Activated CD4-positive, alpha-beta memory T cell treated with anti-CD3 and anti-CD28 coated beads, Interleukin-2, amount 10 ng/mL, durations not matched to agents 7 days and 5 days (primary cell): Measurements from ENCODE around the gene NDUFA7. TPM values are rescaled to one million over a fixed set of nuclear protein-coding genes. Genes with fewer than 3 reads are reported as not detected.
"Not testable (repeated sequence)": the region's sequence is repeated elsewhere in the genome, so short reads cannot be mapped to it uniquely, and the experiment has no call there.

Source experiments
- CTCF ChIA-PET: fragments of 350-600 bp; sonication (Branson Sonifier 250); formaldehyde crosslinking; loops from one replicate; lab custom pipeline; 2021; ENCODE audit warnings: antibody characterized with exemption, inconsistent platforms; lab: Charles Lee
- POLR2A ChIA-PET: fragments of 350-600 bp; sonication (Branson Sonifier 250); formaldehyde crosslinking; loops from one replicate; lab custom pipeline; 2021; ENCODE audit warnings: antibody characterized with exemption; lab: Charles Lee
- DNase-seq: peaks from one replicate; pipeline ENCODE4 v3.0.0-alpha.2; 2020
- H3K27ac Mint-ChIP-seq: one replicate; pipeline ENCODE4 v1.8.0; 2021; ENCODE audit warnings: mild to moderate bottlenecking, mixed read lengths
- H3K27me3 Mint-ChIP-seq: one replicate; pipeline ENCODE4 v1.8.0; 2021; ENCODE audit warnings: mixed read lengths
- H3K36me3 Mint-ChIP-seq: one replicate; pipeline ENCODE4 v1.8.0; 2021; ENCODE audit warnings: low read depth, mixed read lengths
- H3K4me1 Mint-ChIP-seq: one replicate; pipeline ENCODE4 v1.8.0; 2021; ENCODE audit warnings: mixed read lengths
- H3K4me3 Mint-ChIP-seq: one replicate; pipeline ENCODE4 v1.8.0; 2021; ENCODE audit warnings: mild to moderate bottlenecking, mixed read lengths
- H3K9me3 Mint-ChIP-seq: one replicate; pipeline ENCODE4 v1.8.0; 2021; ENCODE audit warnings: mixed read lengths
- total RNA-seq, 2 experiments: library from RNA; stranded (reverse); gene quantifications; one replicate each; pipeline ENCODE4 v1.2.3, GENCODE V29; 2021

Gene NDUFA7
- total RNA-seq, 2 experiments from 2014 or later: 67.1 to 67.3 TPM

GRCh38 chr19:8324186-8325050 lies 3.2 kb upstream of the NDUFA7 start:
- no peak for DNase-seq
- H3K4me3 Mint-ChIP-seq: no peak overlapping the region
- POLR2A ChIA-PET: interaction anchor here (0.9 to 5.5 kb wide), 4 partner anchors 9 to 23 kb away, joined by 3 to 51 read pairs (median 4); partner anchors contain the start of gene KANK3
- H3K4me1 Mint-ChIP-seq: peaks cover 31% of the 10 kb centered on the region
- no peak overlapping the region for H3K27ac Mint-ChIP-seq
- no peaks in the 10 kb centered on the region for H3K27me3 Mint-ChIP-seq
- peaks cover 25% of the 10 kb centered on the region for H3K36me3 Mint-ChIP-seq
- H3K9me3 Mint-ChIP-seq: no peaks in the 10 kb centered on the region
- CTCF ChIA-PET: interaction anchor here (1.1 kb wide), 1 partner anchor 11 kb away, joined by 3 read pairs; no protein-coding TSS in a partner anchor

- no peak overlapping the region for H3K4me3 Mint-ChIP-seq
- peaks cover 35% of the 10 kb centered on the region for H3K4me1 Mint-ChIP-seq
- no peak for DNase-seq
- ChIA-PET CTCF (interaction anchor here (1.1 kb wide), 1 partner anchor 12 kb away, joined by 3 read pairs; no protein-coding TSS in a partner anchor), POLR2A (interaction anchor here (0.9 to 5.5 kb wide), 4 partner anchors 10 to 24 kb away, joined by 3 to 51 read pairs (median 4); partner anchors contain the start of gene KANK3)
- no peaks in the 10 kb centered on the region for H3K27me3 Mint-ChIP-seq
- H3K9me3 Mint-ChIP-seq: no peaks in the 10 kb centered on the region
- H3K27ac Mint-ChIP-seq: no peak overlapping the region
- peaks cover 25% of the 10 kb centered on the region for H3K36me3 Mint-ChIP-seq
Measured at GRCh38 chr19:8323781-8324185, 2.6 kb upstream of the NDUFA7 start.

GRCh38 chr19:8322638-8322997 lies 1.4 kb upstream of the NDUFA7 start:
- H3K4me1 Mint-ChIP-seq: peaks cover 36% of the 10 kb centered on the region
- H3K4me3 Mint-ChIP-seq: peak overlapping the region; percentile 92
- no peaks in the 10 kb centered on the region for H3K9me3 Mint-ChIP-seq
- ChIA-PET POLR2A (interaction anchor here (1.0 to 5.5 kb wide), 4 partner anchors 10 to 191 kb away, joined by 3 to 51 read pairs (median 9); partner anchors contain the start of gene ZNF414), CTCF (interaction anchor here (1.0 kb wide), 1 partner anchor 31 kb away, joined by 3 read pairs; no protein-coding TSS in a partner anchor)
- no peak for DNase-seq
- H3K36me3 Mint-ChIP-seq: peaks cover 25% of the 10 kb centered on the region
- H3K27ac Mint-ChIP-seq: peak overlapping the region; percentile 96
- no peaks in the 10 kb centered on the region for H3K27me3 Mint-ChIP-seq

- Mint-ChIP-seq H3K9me3 (no peaks in the 10 kb centered on the region), H3K27ac (peak overlapping the region; percentile 96), H3K4me3 (peak overlapping the region; percentile 92), H3K36me3 (peaks cover 28% of the 10 kb centered on the region), H3K4me1 (peaks cover 38% of the 10 kb centered on the region), H3K27me3 (no peaks in the 10 kb centered on the region)
- ChIA-PET CTCF (interaction anchor here (1.1 to 2.1 kb wide), 3 partner anchors 12 to 54 kb away, joined by 3 to 6 read pairs (median 3); no protein-coding TSS in a partner anchor), POLR2A (interaction anchor here (0.7 to 5.5 kb wide), 12 partner anchors 8 to 192 kb away, joined by 3 to 51 read pairs (median 8); partner anchors contain the start of genes CD320, KANK3, RAB11B and ZNF414)
- peak; percentile 30 for DNase-seq
Measured at GRCh38 chr19:8321986-8322637, 937 bp upstream of the NDUFA7 start.

GRCh38 chr19:8320564-8321066 lies 560 bp downstream of the NDUFA7 start:
- Mint-ChIP-seq H3K4me3 (peak overlapping the region; percentile 92), H3K27me3 (no peaks in the 10 kb centered on the region), H3K4me1 (peaks cover 38% of the 10 kb centered on the region), H3K27ac (peak overlapping the region; percentile 96), H3K9me3 (no peaks in the 10 kb centered on the region), H3K36me3 (peaks cover 30% of the 10 kb centered on the region)
- CTCF ChIA-PET: interaction anchor here (0.6 to 2.1 kb wide), 6 partner anchors 10 to 752 kb away, joined by 3 to 6 read pairs (median 3); partner anchors contain the start of gene MARCHF2
- DNase-seq: peak; percentile 40
- POLR2A ChIA-PET: interaction anchor here (0.5 to 5.5 kb wide), 20 partner anchors 9 to 368 kb away, joined by 3 to 51 read pairs (median 4); partner anchors contain the start of genes CD320, HNRNPM, RAB11B and ZNF414

GRCh38 chr19:8319807-8320520 lies 1.2 kb downstream of the NDUFA7 start:
- CTCF ChIA-PET: interaction anchor here (1.1 to 2.1 kb wide), 5 partner anchors 9 to 161 kb away, joined by 3 to 6 read pairs (median 3); partner anchors contain the start of gene MARCHF2
- Mint-ChIP-seq H3K4me1 (peaks cover 38% of the 10 kb centered on the region), H3K27me3 (no peaks in the 10 kb centered on the region), H3K9me3 (no peaks in the 10 kb centered on the region), H3K4me3 (peak overlapping the region; percentile 92), H3K36me3 (peaks cover 36% of the 10 kb centered on the region), H3K27ac (peak overlapping the region; percentile 96)
- POLR2A ChIA-PET: interaction anchor here (0.6 to 5.5 kb wide), 13 partner anchors 8 to 367 kb away, joined by 3 to 51 read pairs (median 5); partner anchors contain the start of genes CD320, HNRNPM and ZNF414
- no peak for DNase-seq

GRCh38 chr19:8318835-8319234 lies 2.3 kb downstream of the NDUFA7 start:
- Mint-ChIP-seq H3K36me3 (peaks cover 37% of the 10 kb centered on the region), H3K4me1 (peaks cover 37% of the 10 kb centered on the region)
- H3K9me3 Mint-ChIP-seq, H3K4me3 Mint-ChIP-seq, DNase-seq, H3K27ac Mint-ChIP-seq, H3K27me3 Mint-ChIP-seq: not testable (repeated sequence)
- ChIA-PET POLR2A (interaction anchor here (0.7 to 1.2 kb wide), 2 partner anchors 11 to 13 kb away, joined by 3 to 4 read pairs; no protein-coding TSS in a partner anchor), CTCF (interaction anchor here (1.2 kb wide), 1 partner anchor 35 kb away, joined by 3 read pairs; no protein-coding TSS in a partner anchor)

- CTCF ChIA-PET: interaction anchor here (1.1 kb wide), 1 partner anchor 50 kb away, joined by 8 read pairs; no protein-coding TSS in a partner anchor
- H3K4me3 Mint-ChIP-seq: no peak overlapping the region
- H3K4me1 Mint-ChIP-seq: peaks cover 18% of the 10 kb centered on the region
- DNase-seq: no peak
- no peaks in the 10 kb centered on the region for H3K9me3 Mint-ChIP-seq
- no peaks in the 10 kb centered on the region for H3K27me3 Mint-ChIP-seq
- H3K27ac Mint-ChIP-seq: no peak overlapping the region
- H3K36me3 Mint-ChIP-seq: peaks cover 19% of the 10 kb centered on the region
- POLR2A ChIA-PET: no interaction called here
Measured at GRCh38 chr19:8316351-8317125, 4.6 kb downstream of the NDUFA7 start.

GRCh38 chr19:8314981-8315640 lies 6.1 kb downstream of the NDUFA7 start:
- DNase-seq: not testable (repeated sequence)

GRCh38 chr19:8311461-8312260 lies 9.5 kb downstream of the NDUFA7 start:
- DNase-seq: no peak
- CTCF ChIA-PET: interaction anchor here (0.7 to 1.3 kb wide), 2 partner anchors 8 to 425 kb away, joined by 4 to 5 read pairs; no protein-coding TSS in a partner anchor
- Mint-ChIP-seq H3K27ac (no peak overlapping the region), H3K27me3 (no peaks in the 10 kb centered on the region), H3K4me3 (no peak overlapping the region), H3K36me3 (peaks cover 31% of the 10 kb centered on the region), H3K9me3 (no peaks in the 10 kb centered on the region), H3K4me1 (peaks cover 26% of the 10 kb centered on the region)
- POLR2A ChIA-PET: interaction anchor here (1.1 to 2.7 kb wide), 3 partner anchors 9 to 209 kb away, joined by 3 to 21 read pairs (median 3); partner anchors contain the start of genes NDUFA7 and RPS28

More at GRCh38 chr19:8314981-8315640, 6.1 kb downstream of the NDUFA7 start:
- H3K27ac Mint-ChIP-seq, H3K27me3 Mint-ChIP-seq, POLR2A ChIA-PET, H3K9me3 Mint-ChIP-seq, H3K4me3 Mint-ChIP-seq, CTCF ChIA-PET: not testable (repeated sequence)
- H3K36me3 Mint-ChIP-seq: peaks cover 20% of the 10 kb centered on the region
- peaks cover 13% of the 10 kb centered on the region for H3K4me1 Mint-ChIP-seq
